Stimulated activated CD8-positive, alpha-beta memory T cell treated with anti-CD3 and anti-CD28 coated beads, Interleukin-12 subunit alpha, Interleukin-12 subunit beta, amount 100 ng/mL, for 1 hour (primary cell): ENCODE results near the gene ANKRD12.
A peak's percentile ranks its signal among the peaks of the same experiment; 100 is the strongest.

Experiments
- DNase-seq: peaks from one replicate; pipeline ENCODE4 v3.0.0-alpha.2; 2020; ENCODE audit warnings: low read depth

ANKRD12 gene

GRCh38 chr18:9292047-9292446 is 155.5 kb downstream of the ANKRD12 start:
- no peak for DNase-seq

GRCh38 chr18:9293948-9294347 is 157.4 kb downstream of the ANKRD12 start:
- DNase-seq = no peak

- DNase-seq = no peak
These were observed 159.8 kb downstream of the ANKRD12 start for GRCh38 chr18:9296233-9297006.

- DNase-seq = no peak
These were observed 160.4 kb downstream of the ANKRD12 start for GRCh38 chr18:9297007-9297393.

- no peak for DNase-seq
These were observed 167.9 kb downstream of the ANKRD12 start for GRCh38 chr18:9304388-9305070.

GRCh38 chr18:9319333-9319732 is 182.8 kb downstream of the ANKRD12 start:
- DNase-seq = no peak

GRCh38 chr18:9321017-9321452 is 184.5 kb downstream of the ANKRD12 start:
- DNase-seq = no peak

GRCh38 chr18:9321736-9322135 is 185.2 kb downstream of the ANKRD12 start:
- DNase-seq = no peak

- DNase-seq = no peak
These were observed 186.2 kb downstream of the ANKRD12 start for GRCh38 chr18:9322744-9323143.

GRCh38 chr18:9323750-9324445 is 187.3 kb downstream of the ANKRD12 start:
- DNase-seq = no peak

- DNase-seq = no peak
These were observed 189.1 kb downstream of the ANKRD12 start for GRCh38 chr18:9325716-9326115.

GRCh38 chr18:9328776-9329175 is 192.2 kb downstream of the ANKRD12 start:
- DNase-seq = no peak

GRCh38 chr18:9329471-9329870 is 192.9 kb downstream of the ANKRD12 start:
- no peak for DNase-seq

- no peak for DNase-seq
These were observed 193.8 kb downstream of the ANKRD12 start for GRCh38 chr18:9330419-9330818.

GRCh38 chr18:9333441-9334328 is 197.1 kb downstream of the ANKRD12 start:
- peak; percentile 6 for DNase-seq

- DNase-seq = peak; percentile 88
These were observed 197.9 kb downstream of the ANKRD12 start, which contains the start of gene TWSG1 for GRCh38 chr18:9334329-9334972. Gene TWSG1, plus strand, starts transcription at chr18:9334773. Its CDS starts 2,457 bp downstream, at chr18:9337230.

GRCh38 chr18:9334973-9335696 is 198.6 kb downstream of the ANKRD12 start:
- DNase-seq = no peak
